Measurements from ENCODE around the gene TBCE. TPM values are rescaled to one million over a fixed set of nuclear protein-coding genes. Genes with fewer than 3 reads are reported as not detected.

The TBCE gene
- total RNA-seq, 1 experiment from 2014 or later: 20.8 TPM

- no peak overlapping the region for H2AFZ ChIP-seq (ENCODE audit: low read depth, low read length, poor library complexity, severe bottlenecking)
- H3K79me2 ChIP-seq (ENCODE audit: insufficient read depth, low read length): no peaks in the 10 kb centered on the region; the same call in 1 of the 2 replicates
- 0 out of 4 replicates have a peak, but pooled peaks cover 0 to 3% of the 10 kb centered on the region in 2 experiments for H3K36me3 ChIP-seq (ENCODE audit: control insufficient read depth in 1 of 2, insufficient read depth in 2 of 2, low read length in 2 of 2)
- no peak overlapping the region for H3K4me3 ChIP-seq (replicated peaks in 1 of 2; ENCODE audit: low read depth in 1 of 2, low read length in 2 of 2)
- H4K20me1 ChIP-seq (ENCODE audit: insufficient read depth): no peaks in the 10 kb centered on the region
- ChIA-PET POLR2A (no interaction called here), RAD21 (ENCODE audit: low non-redundant PET in 1 of 2, low total read pairs in 2 of 2, uncharacterized antibody in 2 of 2, unreplicated experiment in 2 of 2) (interaction anchor here in 1 of 2 experiments (1.0 kb wide), 1 partner anchor 88 kb away, joined by 3 read pairs; the partner anchor contains the start of gene B3GALNT2), CTCF (interaction anchor here (0.8 to 3.7 kb wide), 14 partner anchors 8 to 319 kb away, joined by 3 to 47 read pairs (median 4); partner anchors contain the start of genes ARID4B, GGPS1 and RBM34)
- intact Hi-C loops (cut with micrococcal nuclease): loop anchor here (1.0 to 10.0 kb wide), 6 partner anchors 163 to 1302 kb away; partner anchors contain the start of gene RBM34
- H3K9ac ChIP-seq (ENCODE audit: low read length): no peak overlapping the region
- no peaks in the 10 kb centered on the region for H3K9me3 ChIP-seq (ENCODE audit: control insufficient read depth in 1 of 2, insufficient read depth in 1 of 2, low read depth in 1 of 2, low read length in 2 of 2)
- H3K4me1 ChIP-seq (ENCODE audit: control insufficient read depth in 1 of 2, insufficient read depth in 2 of 2, low read length in 2 of 2): peaks cover 4 to 14% of the 10 kb centered on the region in 2 experiments; a peak in 3 of 4 replicates
- H3K9me2 ChIP-seq (ENCODE audit: insufficient read depth): no peaks in the 10 kb centered on the region
- H3K4me2 ChIP-seq (ENCODE audit: low read length): no peak overlapping the region
- no peaks in the 10 kb centered on the region for H3K27me3 ChIP-seq (ENCODE audit: insufficient read depth, low read length)
- no peak for ATAC-seq
- no peak for DNase-seq (ENCODE audit: low read depth, low spot score)
- no peak overlapping the region for H3K27ac ChIP-seq (ENCODE audit: low read depth, low read length)
- TF ChIP-seq MAX (IDR thresholded peaks at IDR 0.05) (no peak), TCF7L2 (IDR thresholded peaks at IDR 0.05; ENCODE audit: borderline replicate concordance, extremely low read depth, insufficient read depth, insufficient read length) (no peak), POLR2A (IDR thresholded peaks at IDR 0.05; ENCODE audit: borderline replicate concordance, extremely low read depth, insufficient read depth, insufficient read length) (no peak), FOSL1 (IDR thresholded peaks at IDR 0.05; ENCODE audit: low read depth) (no peak), CBX3 (IDR thresholded peaks at IDR 0.05; ENCODE audit: low read depth) (no peak), ZBTB33 (IDR thresholded peaks at IDR 0.05; ENCODE audit: extremely low read depth, insufficient replicate concordance, low read length) (no peak)
- BruUV-seq (replicated peaks): no TSS peak
Measured at GRCh38 chr1:235416662-235417049, 49.4 kb downstream of the TBCE start.

Data from HCT116 (cell line).